SK-N-SH (cell line): ENCODE measurements around the gene SDCCAG8.

Experiments used
- CHD2 ChIP-seq: fragments of 150-350 bp; IDR thresholded peaks from 2 replicates; pipeline ENCODE4 v1.6.1; 2018; ENCODE audit warnings: low read length; ENCODE audit not compliant: partially characterized antibody
- CTCF ChIP-seq: fragments of 200-600 bp; sonication (generic); IDR thresholded peaks from 2 replicates; pipeline ENCODE4 v1.6.1; 2017; ENCODE audit warnings: antibody characterized with exemption, mild to moderate bottlenecking, moderate library complexity
- EP300 ChIP-seq, 2 experiments: IDR thresholded peaks; 2 replicates each; pipeline versions ENCODE4 v1.4.0 to v1.6.1; 2012; ENCODE audit warnings: borderline replicate concordance in 1 of 2, low read depth in 1 of 2, low read length in 1 of 2
- FOXM1 ChIP-seq: IDR thresholded peaks from 2 replicates; pipeline ENCODE4 v1.4.0; 2012; ENCODE audit warnings: low read depth, mild to moderate bottlenecking
- GABPA ChIP-seq: IDR thresholded peaks from 2 replicates; pipeline ENCODE4 v1.4.0; 2012; ENCODE audit warnings: low read depth, mild to moderate bottlenecking
- MXI1 ChIP-seq: IDR thresholded peaks from 2 replicates; pipeline ENCODE4 v1.6.1; 2012; ENCODE audit warnings: mild to moderate bottlenecking, low read depth, low read length, improper control_type of control experiment
- POLR2AphosphoS5 ChIP-seq: IDR thresholded peaks from 2 replicates; pipeline ENCODE4 v1.6.1; 2012; ENCODE audit warnings: low read depth, low read length
- RAD21 ChIP-seq: IDR thresholded peaks from 2 replicates; pipeline ENCODE4 v1.6.1; 2012; ENCODE audit warnings: mild to moderate bottlenecking, low read length
- RCOR1 ChIP-seq: fragments of 150-350 bp; IDR thresholded peaks from 2 replicates; pipeline ENCODE4 v1.6.1; 2017; ENCODE audit warnings: antibody characterized with exemption, low read length
- YY1 ChIP-seq: IDR thresholded peaks from 2 replicates; pipeline ENCODE4 v1.4.0; 2012; ENCODE audit warnings: low read depth, mild to moderate bottlenecking

- TF ChIP-seq CTCF (no peak; the same call in 1 of the 2 replicates), YY1 (no peak), GABPA (no peak), POLR2AphosphoS5 (no peak), FOXM1 (no peak), EP300 (IDR thresholded peaks at IDR 0.05; ENCODE audit: borderline replicate concordance in 1 of 2, low read depth in 1 of 2, low read length in 1 of 2) (no peak), CHD2 (no peak), MXI1 (no peak), RAD21 (no peak), RCOR1 (no peak)
Observed at GRCh38 chr1:243268751-243269460, 13.1 kb downstream of the SDCCAG8 start.
